ENCODE results near the gene LRRC18. TPM values are rescaled to one million over a fixed set of nuclear protein-coding genes. Genes with fewer than 3 reads are reported as not detected.

The LRRC18 gene
- total RNA-seq, 1 experiment from 2014 or later: not detected

DNA sequence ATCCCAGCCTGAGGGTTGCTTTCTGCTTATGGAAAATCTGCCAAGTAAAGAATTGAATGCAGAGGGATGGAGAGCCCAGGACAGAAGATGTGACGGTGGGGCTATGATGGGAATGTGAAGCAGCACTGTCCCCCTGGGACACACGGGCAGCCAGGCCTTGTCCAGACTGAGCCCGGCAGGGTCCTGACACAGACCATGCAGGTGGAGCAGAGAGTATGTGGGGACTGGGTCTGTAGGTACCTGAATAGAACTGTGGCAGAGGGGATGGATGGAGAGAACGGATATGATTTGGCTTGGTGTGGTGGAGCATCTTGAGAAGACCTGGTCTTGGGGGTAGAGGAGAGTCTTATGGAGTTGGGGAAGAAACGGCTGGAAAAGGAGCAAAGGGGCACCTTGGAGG, 732 bp upstream of the LRRC18 start:
- no TSS peak for BruUV-seq (replicated peaks)

More for the DNA sequence above, 732 bp upstream of the LRRC18 start:
- H3K4me3 ChIP-seq (replicated peaks in 1 of 2; ENCODE audit: low read depth in 1 of 2, low read length in 2 of 2): no peak overlapping the region
- H3K4me1 ChIP-seq (ENCODE audit: control insufficient read depth in 1 of 2, insufficient read depth in 2 of 2, low read length in 2 of 2): no peaks in the 10 kb centered on the region
- no peaks in the 10 kb centered on the region for H3K9me2 ChIP-seq (ENCODE audit: insufficient read depth)
- H4K20me1 ChIP-seq (ENCODE audit: insufficient read depth): no peaks in the 10 kb centered on the region
- DNase-seq (ENCODE audit: low read depth, low spot score): no peak
- no peak overlapping the region for H3K27ac ChIP-seq (ENCODE audit: low read depth, low read length)
- ATAC-seq: no peak
- POLR2A ChIA-PET: no interaction called here
- no peaks in the 10 kb centered on the region for H3K9me3 ChIP-seq (ENCODE audit: control insufficient read depth in 1 of 2, insufficient read depth in 1 of 2, low read depth in 1 of 2, low read length in 2 of 2)
- intact Hi-C loops (cut with micrococcal nuclease): no loop called here
- H3K36me3 ChIP-seq (ENCODE audit: control insufficient read depth in 1 of 2, insufficient read depth in 2 of 2, low read length in 2 of 2): no peaks in the 10 kb centered on the region
- 0 out of 2 replicates have a peak, but pooled peaks cover 6% of the 10 kb centered on the region for H3K27me3 ChIP-seq (ENCODE audit: insufficient read depth, low read length)
- CTCF ChIA-PET: no interaction called here
- H3K4me2 ChIP-seq (ENCODE audit: low read length): no peak overlapping the region
- no peak overlapping the region for H2AFZ ChIP-seq (ENCODE audit: low read depth, low read length, poor library complexity, severe bottlenecking)
- RAD21 ChIA-PET (ENCODE audit: low non-redundant PET in 1 of 2, low total read pairs in 2 of 2, uncharacterized antibody in 2 of 2, unreplicated experiment in 2 of 2): no interaction called here
- H3K9ac ChIP-seq (ENCODE audit: low read length): no peak overlapping the region
- TF ChIP-seq, protein P1, sequence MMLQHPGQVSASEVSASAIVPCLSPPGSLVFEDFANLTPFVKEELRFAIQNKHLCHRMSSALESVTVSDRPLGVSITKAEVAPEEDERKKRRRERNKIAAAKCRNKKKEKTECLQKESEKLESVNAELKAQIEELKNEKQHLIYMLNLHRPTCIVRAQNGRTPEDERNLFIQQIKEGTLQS (IDR thresholded peaks at IDR 0.05): no peak
- no peak for TF ChIP-seq CEBPB (IDR thresholded peaks at IDR 0.05; ENCODE audit: low read depth)
- TF ChIP-seq SIN3A (IDR thresholded peaks at IDR 0.05; ENCODE audit: low read depth): no peak
- no peak for TF ChIP-seq ELF1 (IDR thresholded peaks at IDR 0.05; ENCODE audit: borderline replicate concordance, low read depth)
- TF ChIP-seq POLR2A (IDR thresholded peaks at IDR 0.05; ENCODE audit: borderline replicate concordance, extremely low read depth, insufficient read depth, insufficient read length): no peak
- TF ChIP-seq, protein P2, sequence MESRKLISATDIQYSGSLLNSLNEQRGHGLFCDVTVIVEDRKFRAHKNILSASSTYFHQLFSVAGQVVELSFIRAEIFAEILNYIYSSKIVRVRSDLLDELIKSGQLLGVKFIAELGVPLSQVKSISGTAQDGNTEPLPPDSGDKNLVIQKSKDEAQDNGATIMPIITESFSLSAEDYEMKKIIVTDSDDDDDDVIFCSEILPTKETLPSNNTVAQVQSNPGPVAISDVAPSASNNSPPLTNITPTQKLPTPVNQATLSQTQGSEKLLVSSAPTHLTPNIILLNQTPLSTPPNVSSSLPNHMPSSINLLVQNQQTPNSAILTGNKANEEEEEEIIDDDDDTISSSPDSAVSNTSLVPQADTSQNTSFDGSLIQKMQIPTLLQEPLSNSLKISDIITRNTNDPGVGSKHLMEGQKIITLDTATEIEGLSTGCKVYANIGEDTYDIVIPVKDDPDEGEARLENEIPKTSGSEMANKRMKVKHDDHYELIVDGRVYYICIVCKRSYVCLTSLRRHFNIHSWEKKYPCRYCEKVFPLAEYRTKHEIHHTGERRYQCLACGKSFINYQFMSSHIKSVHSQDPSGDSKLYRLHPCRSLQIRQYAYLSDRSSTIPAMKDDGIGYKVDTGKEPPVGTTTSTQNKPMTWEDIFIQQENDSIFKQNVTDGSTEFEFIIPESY (IDR thresholded peaks at IDR 0.05; ENCODE audit: extremely low read depth, insufficient replicate concordance, low read length): no peak
- TF ChIP-seq, protein P3, sequence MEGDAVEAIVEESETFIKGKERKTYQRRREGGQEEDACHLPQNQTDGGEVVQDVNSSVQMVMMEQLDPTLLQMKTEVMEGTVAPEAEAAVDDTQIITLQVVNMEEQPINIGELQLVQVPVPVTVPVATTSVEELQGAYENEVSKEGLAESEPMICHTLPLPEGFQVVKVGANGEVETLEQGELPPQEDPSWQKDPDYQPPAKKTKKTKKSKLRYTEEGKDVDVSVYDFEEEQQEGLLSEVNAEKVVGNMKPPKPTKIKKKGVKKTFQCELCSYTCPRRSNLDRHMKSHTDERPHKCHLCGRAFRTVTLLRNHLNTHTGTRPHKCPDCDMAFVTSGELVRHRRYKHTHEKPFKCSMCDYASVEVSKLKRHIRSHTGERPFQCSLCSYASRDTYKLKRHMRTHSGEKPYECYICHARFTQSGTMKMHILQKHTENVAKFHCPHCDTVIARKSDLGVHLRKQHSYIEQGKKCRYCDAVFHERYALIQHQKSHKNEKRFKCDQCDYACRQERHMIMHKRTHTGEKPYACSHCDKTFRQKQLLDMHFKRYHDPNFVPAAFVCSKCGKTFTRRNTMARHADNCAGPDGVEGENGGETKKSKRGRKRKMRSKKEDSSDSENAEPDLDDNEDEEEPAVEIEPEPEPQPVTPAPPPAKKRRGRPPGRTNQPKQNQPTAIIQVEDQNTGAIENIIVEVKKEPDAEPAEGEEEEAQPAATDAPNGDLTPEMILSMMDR (IDR thresholded peaks at IDR 0.05 in 2 of 3, conservative IDR thresholded peaks at IDR 0.05 in 1 of 3; ENCODE audit: borderline replicate concordance in 1 of 3, insufficient read depth in 1 of 3, low read depth in 2 of 3, low read length in 2 of 3): no peak
- H3K79me2 ChIP-seq (ENCODE audit: insufficient read depth, low read length): no peaks in the 10 kb centered on the region

Data from HCT116 (cell line).